Measurements from ENCODE around the gene GNB5.

Gene GNB5

GRCh38 chr15:52140646-52141045, 50.5 kb downstream of the GNB5 start:
- DNase-seq (ENCODE audit: low read depth): no peak
- no peak for TF ChIP-seq CTCF (IDR thresholded peaks at IDR 0.05; ENCODE audit: control insufficient read depth, insufficient read depth, low read depth, low read length, missing control alignments)
- no peak overlapping the region for H3K4me3 ChIP-seq (ENCODE audit: control insufficient read depth, low read depth, low read length)

- TF ChIP-seq CTCF (IDR thresholded peaks at IDR 0.05; ENCODE audit: control insufficient read depth, insufficient read depth, low read depth, low read length, missing control alignments): peak; percentile 89
- H3K4me3 ChIP-seq (ENCODE audit: control insufficient read depth, low read depth, low read length): no peak overlapping the region
- DNase-seq (ENCODE audit: low read depth): no peak
Observed at GRCh38 chr15:52139599-52140462, 51.4 kb downstream of the GNB5 start.

DNA sequence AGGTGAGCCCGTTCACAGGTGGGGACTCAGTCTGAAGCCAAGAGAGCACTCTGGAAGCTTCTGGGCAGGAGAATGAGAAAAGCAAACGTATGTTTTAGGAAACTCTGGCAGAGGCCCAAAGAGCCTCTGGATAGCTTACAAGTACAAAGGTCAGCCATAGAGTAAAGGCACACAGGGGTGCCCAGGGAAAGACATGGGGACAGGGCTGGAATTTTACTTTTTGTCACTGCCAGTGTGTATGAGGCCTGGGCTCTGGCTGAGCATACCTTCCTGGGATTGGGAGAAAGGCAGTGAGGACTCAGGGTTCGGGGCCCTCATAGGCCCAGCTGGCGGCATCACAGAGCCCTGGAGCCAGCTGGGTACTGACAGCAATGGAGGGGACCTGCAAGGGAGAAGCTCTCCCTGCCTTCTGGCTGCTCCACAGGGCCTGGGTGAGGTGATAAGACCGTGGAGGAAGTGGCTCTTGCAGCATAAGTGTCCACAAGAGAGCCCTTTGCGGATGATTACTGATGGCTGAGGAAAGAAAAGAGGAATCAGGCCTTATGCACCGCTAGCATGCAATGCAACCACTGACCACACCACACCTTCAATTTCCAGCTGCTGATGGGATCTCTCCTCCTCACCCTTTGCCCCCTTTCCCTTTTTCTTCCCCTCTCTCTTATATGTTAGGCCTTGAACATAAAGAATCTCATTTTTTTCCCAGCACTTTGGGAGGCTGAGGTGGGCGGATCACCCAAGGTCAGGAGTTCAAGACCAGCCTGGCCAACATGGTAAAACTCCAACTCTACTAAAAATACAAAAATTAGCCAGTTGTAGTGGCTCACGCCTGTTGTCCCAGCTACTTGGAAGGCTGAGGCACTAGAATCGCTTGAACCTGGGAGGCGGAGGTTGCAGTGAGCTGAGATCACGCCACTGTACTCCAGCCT, 53.5 kb downstream of the GNB5 start:
- no peak for DNase-seq (ENCODE audit: low read depth)
- TF ChIP-seq CTCF (IDR thresholded peaks at IDR 0.05; ENCODE audit: control insufficient read depth, insufficient read depth, low read depth, low read length, missing control alignments): no peak
- H3K4me3 ChIP-seq (ENCODE audit: control insufficient read depth, low read depth, low read length): no peak overlapping the region

DNA sequence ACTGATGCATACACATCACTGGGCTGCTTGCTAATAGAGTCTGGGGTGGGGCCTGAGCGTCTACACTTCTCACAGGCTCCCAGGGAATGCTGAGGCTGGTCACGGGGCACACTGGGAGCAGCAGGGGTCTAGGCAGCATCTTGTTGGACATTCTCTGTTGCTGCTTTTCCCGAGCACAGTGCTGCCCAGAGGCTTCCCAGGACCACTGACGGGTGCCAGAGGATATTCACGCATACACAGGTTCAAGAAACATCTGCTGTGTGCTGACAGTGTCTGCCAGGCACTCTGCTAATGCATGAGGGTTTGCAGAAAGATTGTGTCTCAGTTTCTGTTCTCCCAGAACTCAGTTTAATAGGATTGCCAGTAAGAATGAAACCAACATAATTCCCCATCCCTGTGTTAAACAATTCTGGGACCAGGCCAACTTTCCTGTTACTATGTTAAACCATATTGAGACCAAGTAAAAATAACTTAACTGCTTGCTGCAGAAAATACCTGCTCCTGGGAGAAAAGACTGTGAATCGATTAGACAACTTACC, 54.7 kb downstream of the GNB5 start:
- H3K4me3 ChIP-seq (ENCODE audit: control insufficient read depth, low read depth, low read length): no peak overlapping the region
- peak; percentile 27 for DNase-seq (ENCODE audit: low read depth)
- TF ChIP-seq CTCF (IDR thresholded peaks at IDR 0.05; ENCODE audit: control insufficient read depth, insufficient read depth, low read depth, low read length, missing control alignments): no peak

GRCh38 chr15:52134502-52135144, 56.6 kb downstream of the GNB5 start:
- no peak for DNase-seq (ENCODE audit: low read depth)
- H3K4me3 ChIP-seq (ENCODE audit: control insufficient read depth, low read depth, low read length): no peak overlapping the region
- no peak for TF ChIP-seq CTCF (IDR thresholded peaks at IDR 0.05; ENCODE audit: control insufficient read depth, insufficient read depth, low read depth, low read length, missing control alignments)
